GM12878 (cell line): ENCODE measurements around the gene MRPL42. TPM values are rescaled to one million over a fixed set of nuclear protein-coding genes. Genes with fewer than 3 reads are reported as not detected.
"Not testable (repeated sequence)": the region's sequence is repeated elsewhere in the genome, so short reads cannot be mapped to it uniquely, and the experiment has no call there.

Experiments
- ATAC-seq: fragments of 200-7000 bp; cut with Tn5 transposase; 3 replicates; pipeline ENCODE4 v1.9.1; 2020; ENCODE audit warnings: mild to moderate bottlenecking, moderate library complexity
- BruUV-seq: library from RNA; stranded (reverse); fragments of 400-500 nt; replicated peaks from 2 replicates; lab custom pipeline; 2021; lab: Mats Ljungman, UMichigan
- CTCF ChIA-PET: fragments of 300-600 bp; sonication (Branson Sonifier 250); formaldehyde crosslinking; extraction: SDS; loops from one replicate; lab custom pipeline; 2021; ENCODE audit warnings: inconsistent platforms; lab: Yijun Ruan, JAX
- POLR2A ChIA-PET: fragments of 350-600 bp; formaldehyde crosslinking; extraction: SDS; loops from one replicate; lab custom pipeline; 2021; ENCODE audit warnings: inconsistent platforms; lab: Charles Lee
- RAD21 ChIA-PET: fragments of 300-600 bp; sonication (Branson Sonifier 250); formaldehyde crosslinking; loops from one replicate; lab custom pipeline; 2023; ENCODE audit warnings: antibody characterized with exemption; ENCODE audit not compliant: unreplicated experiment; lab: Charles Lee
- SMC1A ChIA-PET: fragments of 300-600 bp; sonication (Branson Sonifier 250); formaldehyde crosslinking; loops from one replicate; lab custom pipeline; 2023; ENCODE audit not compliant: unreplicated experiment, uncharacterized antibody; lab: Charles Lee
- DNase-seq: peaks from one replicate; pipeline ENCODE4 v3.0.0-alpha.2; 2011; ENCODE audit warnings: low read depth, low spot score
- FAIRE-seq: peaks from 3 replicates; lab custom pipeline; 2011; peaks lifted over from hg19 to GRCh38; lab: Jason Lieb, UNC
- H2AFZ ChIP-seq: 2 replicates; pipeline ENCODE4 v1.6.0; 2011; ENCODE audit warnings: low read depth, low read length, control low read depth; ENCODE audit not compliant: control insufficient read depth
- H3K27ac ChIP-seq: 2 replicates; pipeline ENCODE4 v1.5.1; 2011; ENCODE audit warnings: control low read depth; ENCODE audit not compliant: control insufficient read depth, insufficient read depth
- H3K27me3 ChIP-seq, 2 experiments: replicated peaks in 1 of 2; 2 replicates each; pipeline versions ENCODE4 v1.6.0 to v1.6.1; 2011; ENCODE audit warnings: low read length in 1 of 2; ENCODE audit not compliant: control insufficient read depth in 2 of 2, insufficient read depth in 2 of 2
- H3K36me3 ChIP-seq, 2 experiments: 2 replicates each; pipeline ENCODE4 v1.5.1; 2011; ENCODE audit warnings: low read length in 1 of 2; ENCODE audit not compliant: control insufficient read depth in 2 of 2, insufficient read depth in 2 of 2
- H3K4me1 ChIP-seq: 2 replicates; pipeline ENCODE4 v1.6.1; 2011; ENCODE audit warnings: mild to moderate bottlenecking, low read length, moderate library complexity, mixed read lengths; ENCODE audit not compliant: control insufficient read depth, insufficient read depth
- H3K4me2 ChIP-seq: 2 replicates; pipeline ENCODE4 v1.6.0; 2011; ENCODE audit warnings: control low read depth; ENCODE audit not compliant: control insufficient read depth, insufficient read depth
- H3K4me3 ChIP-seq: fragments of 200-600 bp; sonication (generic); 2 replicates; pipeline ENCODE4 v1.5.1; 2016
- H3K79me2 ChIP-seq: 2 replicates; pipeline ENCODE4 v1.6.0; 2011; ENCODE audit warnings: low read length; ENCODE audit not compliant: control insufficient read depth, insufficient read depth
- H3K9ac ChIP-seq: 2 replicates; pipeline ENCODE4 v1.8.0; 2011; ENCODE audit warnings: low read length, control low read depth, mixed read lengths; ENCODE audit not compliant: control insufficient read depth, insufficient read depth
- H3K9me3 ChIP-seq: replicated peaks from 3 replicates; pipeline ENCODE4 v1.5.1; 2011; ENCODE audit warnings: mild to moderate bottlenecking, low read length; ENCODE audit not compliant: control insufficient read depth, insufficient read depth
- H4K20me1 ChIP-seq: 2 replicates; pipeline ENCODE4 v1.6.0; 2011; ENCODE audit not compliant: control insufficient read depth, insufficient read depth
- ETV6 ChIP-seq, 2 experiments: fragments of 450-650 bp in 1 of 2; IDR thresholded peaks in 1 of 2; conservative IDR thresholded peaks in 1 of 2; 2 replicates each; pipeline ENCODE4 v1.6.1; 2014; ENCODE audit warnings: antibody characterized with exemption in 1 of 2, borderline replicate concordance in 1 of 2, low read depth in 1 of 2, mild to moderate bottlenecking in 1 of 2, moderate library complexity in 1 of 2
- POLR2AphosphoS5 ChIP-seq: IDR thresholded peaks from 2 replicates; pipeline ENCODE4 v1.6.1; 2011; ENCODE audit warnings: mild to moderate bottlenecking, low read length, inconsistent platforms
- SIX5 ChIP-seq: IDR thresholded peaks from 2 replicates; pipeline ENCODE4 v1.6.1; 2011; ENCODE audit warnings: mild to moderate bottlenecking, low read depth, low read length, moderate library complexity; ENCODE audit not compliant: severe bottlenecking
- ZBTB33 ChIP-seq: fragments of 450-650 bp; IDR thresholded peaks from 2 replicates; pipeline ENCODE4 v1.6.1; 2017; ENCODE audit warnings: mild to moderate bottlenecking
- WGBS: methylation state at CpG from one replicate; pipeline ENCODE4 v1.1.6; 2016; ENCODE audit warnings: low lambda C conversion rate; ENCODE audit not compliant: insufficient replicate concordance, insufficient coverage; ENCODE audit errors: missing lambda C conversion rate; 5-methylcytosine and 5-hydroxymethylcytosine counted together
- in situ Hi-C: fragments of 300-500 bp; cut with MboI; formaldehyde crosslinking; loops from 9 replicates; pipeline ENCODE4 v1.14.3; 2018; ENCODE audit warnings: mixed read lengths
- intact Hi-C: fragments of 100-400 bp; cut with micrococcal nuclease; formaldehyde crosslinking; loops from one replicate; pipeline ENCODE4 v1.14.2; 2022; ENCODE audit not compliant: unreplicated experiment
- polyA plus RNA-seq, 11 experiments: library from polyadenylated mRNA; depleted of rRNA in 4 of 11; unstranded in 6 of 11; stranded (reverse) in 5 of 11; fragments of >200 nt; fragmentation: Nextera tagmentation in 4 of 11; fragmentation: Illumina TruSeq in 1 of 11; extraction: Ambion mirVana in 4 of 11; extraction: Trizol in 1 of 11; gene quantifications; 1 replicate in 1 of 11; 2 replicates in 10 of 11; pipeline versions ENCODE4 v1.2.1 to v1.2.3, GENCODE V29; 2011 to 2016; ENCODE audit warnings: inconsistent platforms in 2 of 11, missing spikeins in 2 of 11, low read depth in 1 of 11
- total RNA-seq, 4 experiments: library from RNA; depleted of rRNA in 3 of 4; stranded (reverse); fragments of >200 nt in 3 of 4; fragmentation: Illumina TruSeq in 1 of 4; extraction: Trizol in 1 of 4; gene quantifications; 2 replicates each; pipeline versions ENCODE4 v1.2.1 to v1.2.3, GENCODE V29; 2013 to 2021

MRPL42 gene
- total and polyA plus RNA-seq, 10 of the 15 experiments (the other 5 are each of a cell fraction or from before 2014, with no cell fraction given): 65.1 to 427 (median 126) TPM

GRCh38 chr12:93492808-93493207 lies 25.5 kb downstream of the MRPL42 start:
- BruUV-seq, FAIRE-seq, H3K27me3 ChIP-seq, H2AFZ ChIP-seq, RAD21 ChIA-PET, DNase-seq, in situ Hi-C loops, H3K4me2 ChIP-seq, ATAC-seq, intact Hi-C loops, SMC1A ChIA-PET, H4K20me1 ChIP-seq, H3K4me3 ChIP-seq, H3K79me2 ChIP-seq, POLR2A ChIA-PET, H3K9me3 ChIP-seq, CTCF ChIA-PET, H3K27ac ChIP-seq, H3K9ac ChIP-seq, H3K4me1 ChIP-seq: not testable (repeated sequence)
- H3K36me3 ChIP-seq: peaks cover 1 to 16% of the 10 kb centered on the region in 2 experiments
- WGBS: no CpG with 5 or more reads among the region's 1 CpG

- H3K4me3 ChIP-seq: no peak overlapping the region
- ATAC-seq: no peak
- peaks cover 1 to 11% of the 10 kb centered on the region in 2 experiments for H3K36me3 ChIP-seq
- H2AFZ ChIP-seq: no peak overlapping the region
- ChIA-PET POLR2A (no interaction called here), RAD21 (no interaction called here)
- in situ Hi-C loops: no loop called here
- H3K4me1 ChIP-seq: no peaks in the 10 kb centered on the region
- intact Hi-C loops: no loop called here
- H3K9me3 ChIP-seq: no peaks in the 10 kb centered on the region
- no peak for FAIRE-seq
- H3K4me2 ChIP-seq: no peak overlapping the region
- TF ChIP-seq ETV6 (conservative IDR thresholded peaks at IDR 0.05 in 1 of 2, IDR thresholded peaks at IDR 0.05 in 1 of 2; ENCODE audit: borderline replicate concordance in 1 of 2, low read depth in 1 of 2) (no peak), ZBTB33 (no peak), SIX5 (no peak), POLR2AphosphoS5 (no peak)
- TF ChIP-seq, all 136 proteins: peak for 0
- WGBS: 90% methylated on average over 3 of the region's 3 CpGs
- H4K20me1 ChIP-seq: no peaks in the 10 kb centered on the region
- H3K79me2 ChIP-seq: no peaks in the 10 kb centered on the region
- DNase-seq: no peak
- H3K27me3 ChIP-seq: no peaks in the 10 kb centered on the region
- H3K9ac ChIP-seq: no peak overlapping the region
- no peak overlapping the region for H3K27ac ChIP-seq
- BruUV-seq: no TSS peak
- ChIA-PET SMC1A (interaction anchor here (0.7 kb wide), 1 partner anchor 8 kb away, joined by 3 read pairs; no protein-coding TSS in a partner anchor), CTCF (interaction anchor here (1.3 to 2.0 kb wide), 3 partner anchors 9 to 75 kb away, joined by 4 to 5 read pairs (median 4); no protein-coding TSS in a partner anchor)
These were observed 26.8 kb downstream of the MRPL42 start for GRCh38 chr12:93494096-93494495.
